Gastrocnemius medialis (tissue), 4 donors: Measurements from ENCODE around the gene RBBP8. TPM values are rescaled to one million over a fixed set of nuclear protein-coding genes. Genes with fewer than 3 reads are reported as not detected.

ENCODE experiments used
- ATAC-seq, 2 donors: fragments of 150-250 bp; one replicate each; pipeline ENCODE4 v1.9.1; 2016
- DNase-seq, 2 donors: peaks; one replicate each; pipeline ENCODE4 v3.0.0-alpha.2; 2019
- H3K27ac ChIP-seq, 4 donors: fragments of 200-600 bp; sonication (generic); 1 replicate in 1 of 4; 2 replicates in 3 of 4; pipeline ENCODE4 v1.5.1; 2016 to 2018; ENCODE audit warnings: mild to moderate bottlenecking in 2 of 4, moderate library complexity in 1 of 4
- H3K27me3 ChIP-seq, 3 donors: fragments of 200-600 bp; sonication (generic) in 2 of 3; 1 replicate in 1 of 3; 2 replicates in 2 of 3; pipeline versions ENCODE4 v1.5.1 to v1.6.0; 2016 to 2019; ENCODE audit warnings: mild to moderate bottlenecking in 1 of 3, moderate library complexity in 1 of 3
- H3K36me3 ChIP-seq, 2 donors: fragments of 200-600 bp; sonication (generic) in 1 of 2; one replicate each; pipeline ENCODE4 v1.5.1; 2017 to 2018
- H3K4me1 ChIP-seq, 2 donors: fragments of 200-600 bp; sonication (generic) in 1 of 2; one replicate each; pipeline ENCODE4 v1.5.1; 2016 to 2017; ENCODE audit warnings: mild to moderate bottlenecking in 2 of 2
- H3K4me3 ChIP-seq, 4 donors: fragments of 200-600 bp; sonication (generic) in 3 of 4; 1 replicate in 1 of 4; 2 replicates in 3 of 4; pipeline ENCODE4 v1.5.1; 2016 to 2019; ENCODE audit warnings: mild to moderate bottlenecking in 2 of 4
- H3K9me3 ChIP-seq, 3 donors: fragments of 200-600 bp; sonication (generic) in 2 of 3; 1 replicate in 1 of 3; 2 replicates in 2 of 3; pipeline ENCODE4 v1.5.1; 2016 to 2019
- POLR2A ChIP-seq, 2 donors: fragments of 450-650 bp; IDR thresholded peaks; one replicate each; pipeline ENCODE4 v1.6.1; 2017; ENCODE audit warnings: antibody characterized with exemption in 2 of 2, mild to moderate bottlenecking in 2 of 2, moderate library complexity in 2 of 2
- in situ Hi-C, 4 donors: fragments of 200-750 bp; cut with MboI; loops; one replicate each; pipeline versions ENCODE4 v1.15.0 to v1.8.0; 2017; ENCODE audit warnings: low sequenced_read_pairs in 4 of 4
- intact Hi-C: fragments of 100-400 bp; cut with DNase I; formaldehyde crosslinking; loops from one replicate; pipeline ENCODE4 v1.15.1; 2023; ENCODE audit warnings: low total_unique reads
- total RNA-seq, 4 donors: library from RNA; depleted of rRNA; stranded (reverse); fragments of >200 nt; gene quantifications; one replicate each; pipeline versions ENCODE4 v1.1.0 to v1.2.3, GENCODE V29; 2016
- TF ChIP-seq, protein P1 (sequence below), 5 experiments: fragments of 450-650 bp in 3 of 5; fragments of 200-600 bp in 2 of 5; sonication (generic) in 2 of 5; IDR thresholded peaks in 4 of 5; conservative IDR thresholded peaks in 1 of 5; 1 replicate in 4 of 5; 2 replicates in 1 of 5; pipeline ENCODE4 v1.5.1; 2016 to 2019; ENCODE audit warnings: antibody characterized with exemption in 5 of 5, mild to moderate bottlenecking in 3 of 5, moderate library complexity in 3 of 5

Gene RBBP8
- total RNA-seq, 4 donors from 2014 or later = 1.3 to 4.7 (median 1.7) TPM

- in situ Hi-C loops = no loop called here
- no peaks in the 10 kb centered on the region for H3K36me3 ChIP-seq
- TF ChIP-seq, protein P1, sequence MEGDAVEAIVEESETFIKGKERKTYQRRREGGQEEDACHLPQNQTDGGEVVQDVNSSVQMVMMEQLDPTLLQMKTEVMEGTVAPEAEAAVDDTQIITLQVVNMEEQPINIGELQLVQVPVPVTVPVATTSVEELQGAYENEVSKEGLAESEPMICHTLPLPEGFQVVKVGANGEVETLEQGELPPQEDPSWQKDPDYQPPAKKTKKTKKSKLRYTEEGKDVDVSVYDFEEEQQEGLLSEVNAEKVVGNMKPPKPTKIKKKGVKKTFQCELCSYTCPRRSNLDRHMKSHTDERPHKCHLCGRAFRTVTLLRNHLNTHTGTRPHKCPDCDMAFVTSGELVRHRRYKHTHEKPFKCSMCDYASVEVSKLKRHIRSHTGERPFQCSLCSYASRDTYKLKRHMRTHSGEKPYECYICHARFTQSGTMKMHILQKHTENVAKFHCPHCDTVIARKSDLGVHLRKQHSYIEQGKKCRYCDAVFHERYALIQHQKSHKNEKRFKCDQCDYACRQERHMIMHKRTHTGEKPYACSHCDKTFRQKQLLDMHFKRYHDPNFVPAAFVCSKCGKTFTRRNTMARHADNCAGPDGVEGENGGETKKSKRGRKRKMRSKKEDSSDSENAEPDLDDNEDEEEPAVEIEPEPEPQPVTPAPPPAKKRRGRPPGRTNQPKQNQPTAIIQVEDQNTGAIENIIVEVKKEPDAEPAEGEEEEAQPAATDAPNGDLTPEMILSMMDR (IDR thresholded peaks at IDR 0.05 in 4 of 5, conservative IDR thresholded peaks at IDR 0.05 in 1 of 5) = no peak
- no peak for TF ChIP-seq POLR2A (IDR thresholded peaks at IDR 0.05)
- ATAC-seq (no peak), DNase-seq (no peak)
- no peaks in the 10 kb centered on the region for H3K9me3 ChIP-seq
- no peaks in the 10 kb centered on the region for H3K27me3 ChIP-seq
- H3K4me3 ChIP-seq = no peak overlapping the region
- no peaks in the 10 kb centered on the region for H3K4me1 ChIP-seq
- intact Hi-C loops = no loop called here
- no peak overlapping the region for H3K27ac ChIP-seq
These were observed 31.0 kb downstream of the RBBP8 start for GRCh38 chr18:22964116-22964515.

GRCh38 chr18:22964722-22965121, 31.6 kb downstream of the RBBP8 start:
- DNase-seq = no peak
- no peaks in the 10 kb centered on the region for H3K27me3 ChIP-seq
- H3K27ac ChIP-seq = no peak overlapping the region
- no peaks in the 10 kb centered on the region for H3K9me3 ChIP-seq
- intact Hi-C loops = no loop called here
- in situ Hi-C loops = no loop called here
- H3K36me3 ChIP-seq = no peaks in the 10 kb centered on the region
- no peaks in the 10 kb centered on the region for H3K4me1 ChIP-seq
- TF ChIP-seq POLR2A (IDR thresholded peaks at IDR 0.05) = no peak
- TF ChIP-seq, protein P1 (IDR thresholded peaks at IDR 0.05 in 4 of 5, conservative IDR thresholded peaks at IDR 0.05 in 1 of 5) = no peak
- no peak overlapping the region for H3K4me3 ChIP-seq
- ATAC-seq = no peak

DNA sequence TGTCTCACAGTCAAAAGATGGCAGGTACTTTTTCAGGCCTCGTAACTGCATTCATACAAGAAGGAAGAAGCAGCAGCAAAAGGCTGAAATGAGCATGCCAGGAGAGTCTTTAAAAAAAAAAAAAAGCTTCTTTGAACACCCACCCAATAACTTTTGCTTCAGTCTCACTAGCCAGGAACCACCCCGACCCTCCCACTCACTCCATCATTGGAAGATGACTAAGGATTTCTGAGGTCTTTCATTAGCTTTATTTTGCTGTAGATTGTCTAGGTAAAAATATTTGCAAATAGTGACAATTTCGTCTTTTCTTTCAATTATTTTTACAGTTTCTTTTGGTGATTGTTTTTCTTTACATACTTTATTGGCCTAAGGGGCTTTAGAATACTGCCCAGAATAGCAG, 37.9 kb downstream of the RBBP8 start:
- Histone ChIP-seq H3K4me1 (no peaks in the 10 kb centered on the region), H3K36me3 (no peaks in the 10 kb centered on the region), H3K27me3 (no peaks in the 10 kb centered on the region), H3K27ac (no peak overlapping the region), H3K9me3 (no peaks in the 10 kb centered on the region), H3K4me3 (no peak overlapping the region)
- in situ Hi-C loops (no loop called here), intact Hi-C loops (no loop called here)
- no peak for DNase-seq
- no peak for ATAC-seq
- TF ChIP-seq, protein P1 (IDR thresholded peaks at IDR 0.05 in 4 of 5, conservative IDR thresholded peaks at IDR 0.05 in 1 of 5) = no peak
- no peak for TF ChIP-seq POLR2A (IDR thresholded peaks at IDR 0.05)

DNA sequence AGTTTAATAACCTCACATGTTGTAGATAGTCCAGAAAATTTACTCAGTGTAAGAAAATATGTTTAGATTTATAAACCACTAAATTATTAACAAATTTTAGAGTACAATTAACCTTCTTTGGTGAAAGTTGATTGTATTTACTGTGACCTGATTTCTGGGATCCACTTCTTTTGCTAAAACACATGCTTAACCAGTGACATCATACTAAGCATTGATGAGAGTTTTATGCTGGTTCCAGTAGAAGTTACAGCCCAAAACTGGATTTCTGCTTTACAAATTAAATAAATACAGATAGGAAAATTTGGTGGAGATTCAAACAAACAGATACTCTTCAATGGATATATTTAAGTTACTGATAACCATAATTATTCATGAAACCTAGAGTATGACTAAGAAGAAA, 40.9 kb downstream of the RBBP8 start:
- Histone ChIP-seq H3K27me3 (no peaks in the 10 kb centered on the region), H3K27ac (no peak overlapping the region), H3K9me3 (no peaks in the 10 kb centered on the region), H3K36me3 (no peaks in the 10 kb centered on the region), H3K4me1 (no peaks in the 10 kb centered on the region), H3K4me3 (no peak overlapping the region)
- in situ Hi-C loops = no loop called here
- DNase-seq (no peak), ATAC-seq (no peak)
- TF ChIP-seq, protein P1 (IDR thresholded peaks at IDR 0.05 in 4 of 5, conservative IDR thresholded peaks at IDR 0.05 in 1 of 5) = no peak
- no peak for TF ChIP-seq POLR2A (IDR thresholded peaks at IDR 0.05)
- intact Hi-C loops = no loop called here

GRCh38 chr18:22974707-22975106, 41.6 kb downstream of the RBBP8 start:
- Histone ChIP-seq H3K27ac (no peak overlapping the region), H3K9me3 (no peaks in the 10 kb centered on the region), H3K36me3 (no peaks in the 10 kb centered on the region), H3K4me3 (no peak overlapping the region), H3K27me3 (no peaks in the 10 kb centered on the region), H3K4me1 (no peaks in the 10 kb centered on the region)
- ATAC-seq (no peak), DNase-seq (no peak)
- intact Hi-C loops (no loop called here), in situ Hi-C loops (loop anchor here in 1 of 4 donors (25.0 kb wide), 1 partner anchor 187 kb away; no protein-coding TSS in a partner anchor)
- TF ChIP-seq, protein P1 (IDR thresholded peaks at IDR 0.05 in 4 of 5, conservative IDR thresholded peaks at IDR 0.05 in 1 of 5) = no peak
- TF ChIP-seq POLR2A (IDR thresholded peaks at IDR 0.05) = no peak
